CD14-positive monocyte (primary cell): ENCODE data around the gene IFNA1. TPM values are rescaled to one million over a fixed set of nuclear protein-coding genes. Genes with fewer than 3 reads are reported as not detected.

Experiments
- DNase-seq, 3 donors: peaks; one replicate each; pipeline ENCODE4 v3.0.0-alpha.2; 2011 to 2022
- H2AFZ ChIP-seq: 2 replicates; pipeline ENCODE4 v1.6.0; 2012; ENCODE audit warnings: mild to moderate bottlenecking, low read depth, low read length, inconsistent platforms; ENCODE audit not compliant: insufficient read depth, poor library complexity, severe bottlenecking
- H3K27ac ChIP-seq, 2 donors: 1 replicate in 1 of 2; 2 replicates in 1 of 2; pipeline ENCODE4 v1.5.1; 2012 to 2013; ENCODE audit warnings: low read length in 2 of 2, control low read depth in 1 of 2, inconsistent platforms in 1 of 2, low read depth in 1 of 2, mild to moderate bottlenecking in 1 of 2
- H3K27me3 ChIP-seq, 2 donors: one replicate each; pipeline versions ENCODE4 v1.6.0 to v1.6.1; 2011 to 2013; ENCODE audit warnings: low read length in 2 of 2; ENCODE audit not compliant: control insufficient read depth in 2 of 2, insufficient read depth in 2 of 2
- H3K36me3 ChIP-seq, 2 donors: replicated peaks in 1 of 2; 1 replicate in 1 of 2; 2 replicates in 1 of 2; pipeline versions ENCODE4 v1.5.1 to v1.6.1; 2012 to 2013; ENCODE audit warnings: low read length in 2 of 2, control low read depth in 1 of 2, inconsistent platforms in 1 of 2, mild to moderate bottlenecking in 1 of 2; ENCODE audit not compliant: insufficient read depth in 2 of 2, control insufficient read depth in 1 of 2
- H3K4me1 ChIP-seq, 2 donors: 1 replicate in 1 of 2; 2 replicates in 1 of 2; pipeline versions ENCODE4 v1.5.1 to v1.6.1; 2012 to 2013; ENCODE audit warnings: low read length in 2 of 2, control low read depth in 1 of 2, inconsistent platforms in 1 of 2, mild to moderate bottlenecking in 1 of 2, moderate library complexity in 1 of 2; ENCODE audit not compliant: insufficient read depth in 2 of 2, control insufficient read depth in 1 of 2
- H3K4me2 ChIP-seq: replicated peaks from 2 replicates; pipeline ENCODE3; 2012; ENCODE audit warnings: low read length, moderate library complexity, mild to moderate bottlenecking; ENCODE audit not compliant: poor library complexity, severe bottlenecking; ENCODE audit errors: extremely low read depth
- H3K4me3 ChIP-seq, 3 experiments: fragments of 200-600 bp in 1 of 3; sonication (generic) in 1 of 3; replicated peaks in 1 of 3; 1 replicate in 2 of 3; 2 replicates in 1 of 3; pipeline ENCODE4 v1.5.1; 2011 to 2013; ENCODE audit warnings: low read length in 3 of 3, mild to moderate bottlenecking in 3 of 3, control low read depth in 2 of 3, low read depth in 2 of 3, inconsistent platforms in 1 of 3, moderate library complexity in 1 of 3
- H3K79me2 ChIP-seq: 2 replicates; pipeline ENCODE4 v1.6.0; 2012; ENCODE audit warnings: mild to moderate bottlenecking, control low read depth, inconsistent platforms, low read length, moderate library complexity; ENCODE audit not compliant: insufficient read depth
- H3K9ac ChIP-seq: 2 replicates; pipeline ENCODE4 v1.6.0; 2017; ENCODE audit warnings: low read length, mild to moderate bottlenecking; ENCODE audit not compliant: insufficient read depth, poor library complexity, severe bottlenecking
- H3K9me3 ChIP-seq, 2 donors: replicated peaks in 1 of 2; 1 replicate in 1 of 2; 2 replicates in 1 of 2; pipeline versions ENCODE4 v1.5.1 to v1.6.1; 2012 to 2013; ENCODE audit warnings: low read length in 2 of 2, control low read depth in 1 of 2; ENCODE audit not compliant: control insufficient read depth in 1 of 2, insufficient read depth in 1 of 2
- H4K20me1 ChIP-seq: 2 replicates; pipeline ENCODE4 v1.6.0; 2012; ENCODE audit warnings: mild to moderate bottlenecking, low read length, control low read depth, moderate library complexity; ENCODE audit not compliant: insufficient read depth
- H3K27ac Mint-ChIP-seq, 7 donors: one replicate each; pipeline ENCODE4 v1.8.0; 2020; ENCODE audit warnings: mild to moderate bottlenecking in 7 of 7, mixed read lengths in 7 of 7, moderate library complexity in 6 of 7, inconsistent platforms in 2 of 7
- H3K27me3 Mint-ChIP-seq, 3 donors: one replicate each; pipeline ENCODE4 v1.8.0; 2021 to 2022; ENCODE audit warnings: low read depth in 3 of 3, mild to moderate bottlenecking in 3 of 3, mixed read lengths in 3 of 3, moderate library complexity in 3 of 3, inconsistent platforms in 1 of 3
- H3K36me3 Mint-ChIP-seq, 2 donors: one replicate each; pipeline ENCODE4 v1.8.0; 2020; ENCODE audit warnings: mixed read lengths in 2 of 2, inconsistent platforms in 1 of 2, mild to moderate bottlenecking in 1 of 2
- H3K4me1 Mint-ChIP-seq: one replicate; pipeline ENCODE4 v1.8.0; 2020; ENCODE audit warnings: mild to moderate bottlenecking, mixed read lengths
- H3K4me3 Mint-ChIP-seq, 2 donors: one replicate each; pipeline ENCODE4 v1.8.0; 2020; ENCODE audit warnings: mild to moderate bottlenecking in 2 of 2, mixed read lengths in 2 of 2, moderate library complexity in 1 of 2
- H3K9me3 Mint-ChIP-seq, 7 donors: one replicate each; pipeline ENCODE4 v1.8.0; 2020 to 2022; ENCODE audit warnings: mixed read lengths in 7 of 7, mild to moderate bottlenecking in 6 of 7, moderate library complexity in 6 of 7, inconsistent platforms in 2 of 7
- CTCF ChIP-seq: fragments of 200-600 bp; IDR thresholded peaks from one replicate; pipeline ENCODE4 v1.8.0; 2022; ENCODE audit warnings: antibody characterized with exemption, mild to moderate bottlenecking
- WGBS: methylation state at CpG from one replicate; pipeline ENCODE4 v1.1.5; 2013; ENCODE audit warnings: missing lambda C conversion rate; ENCODE audit not compliant: insufficient coverage; 5-methylcytosine and 5-hydroxymethylcytosine counted together
- intact Hi-C, 2 donors: fragments of 100-400 bp; cut with micrococcal nuclease; formaldehyde crosslinking; loops; one replicate each; pipeline versions ENCODE4 v1.15.0 to v1.15.1; 2023
- polyA plus RNA-seq, 3 donors: library from polyadenylated mRNA; depleted of rRNA in 1 of 3; unstranded in 2 of 3; stranded (reverse) in 1 of 3; fragments of 300-500 nt in 2 of 3; fragments of >200 nt in 1 of 3; fragmentation: Illumina TruSeq in 2 of 3; gene quantifications; 1 replicate in 2 of 3; 2 replicates in 1 of 3; pipeline ENCODE4 v1.2.3, GENCODE V29; 2012 to 2021

Gene IFNA1
- polyA plus RNA-seq, 3 donors, result not detected

GRCh38 chr9:21454149-21454548 lies 13.9 kb downstream of the IFNA1 start:
- no peak overlapping the region for H3K4me3 Mint-ChIP-seq
- Histone ChIP-seq H3K4me2 (no peak overlapping the region), H4K20me1 (no peaks in the 10 kb centered on the region), H3K9me3 (no peaks in the 10 kb centered on the region), H3K27me3 (peaks cover 0 to 2% of the 10 kb centered on the region in 2 donors), H3K9ac (no peak overlapping the region), H2AFZ (no peak overlapping the region), H3K27ac (no peak overlapping the region), H3K4me1 (no peaks in the 10 kb centered on the region), H3K79me2 (no peaks in the 10 kb centered on the region), H3K36me3 (no peaks in the 10 kb centered on the region), H3K4me3 (no peak overlapping the region)
- WGBS, result no CpG with 5 or more reads among the region's 2 CpGs
- H3K27me3 Mint-ChIP-seq, result peaks cover 3 to 5% (median 5%) of the 10 kb centered on the region in 3 donors
- intact Hi-C loops, result loop anchor here in 1 of 2 donors (10.0 kb wide), 2 partner anchors 129 to 199 kb away; no protein-coding TSS in a partner anchor
- DNase-seq, result no peak
- H3K36me3 Mint-ChIP-seq, result no peaks in the 10 kb centered on the region
- peaks cover 2% of the 10 kb centered on the region for H3K4me1 Mint-ChIP-seq
- no peak for TF ChIP-seq CTCF
- peaks cover 0 to 4% (median 0%) of the 10 kb centered on the region in 7 donors for H3K9me3 Mint-ChIP-seq
- H3K27ac Mint-ChIP-seq, result no peak overlapping the region

DNA sequence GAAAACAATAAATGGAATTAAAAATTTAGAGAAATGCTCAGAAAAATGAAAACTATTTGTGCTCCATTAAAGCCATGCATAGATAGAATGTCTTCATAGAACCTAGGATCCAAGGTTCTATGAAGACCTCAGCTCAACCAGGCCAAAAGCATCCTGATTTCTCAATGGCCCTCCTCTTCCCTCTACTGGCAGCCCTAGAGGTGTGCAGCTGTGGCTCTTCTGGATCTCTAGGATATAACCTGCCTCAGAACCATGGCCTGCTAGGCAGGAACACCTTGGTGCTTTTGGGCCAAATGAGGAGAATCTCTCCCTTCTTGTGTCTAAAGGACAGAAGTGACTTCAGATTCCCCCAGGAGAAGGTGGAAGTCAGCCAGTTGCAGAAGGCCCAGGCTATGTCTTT lies 15.1 kb downstream of the IFNA1 start:
- no peak overlapping the region for H3K4me3 ChIP-seq
- H3K36me3 ChIP-seq, result no peaks in the 10 kb centered on the region
- H4K20me1 ChIP-seq, result no peaks in the 10 kb centered on the region
- H2AFZ ChIP-seq, result no peak overlapping the region
- H3K79me2 ChIP-seq, result no peaks in the 10 kb centered on the region
- Mint-ChIP-seq H3K4me1 (peaks cover 2% of the 10 kb centered on the region), H3K9me3 (peaks cover 0 to 4% (median 0%) of the 10 kb centered on the region in 7 donors), H3K27me3 (peaks cover 2 to 6% (median 2%) of the 10 kb centered on the region in 3 donors), H3K4me3 (no peak overlapping the region), H3K36me3 (no peaks in the 10 kb centered on the region), H3K27ac (no peak overlapping the region)
- peak; percentile 8 to 45 (median 33) for DNase-seq
- H3K4me2 ChIP-seq, result no peak overlapping the region
- no peak overlapping the region for H3K9ac ChIP-seq
- H3K27ac ChIP-seq, result no peak overlapping the region
- peaks cover 0 to 2% of the 10 kb centered on the region in 2 donors for H3K27me3 ChIP-seq
- intact Hi-C loops, result loop anchor here in 1 of 2 donors (10.0 kb wide), 2 partner anchors 131 to 201 kb away; no protein-coding TSS in a partner anchor
- TF ChIP-seq CTCF, result peak; percentile 81
- H3K4me1 ChIP-seq, result no peaks in the 10 kb centered on the region
- H3K9me3 ChIP-seq, result no peaks in the 10 kb centered on the region
